ENCODE measurements around the gene ARHGAP23. TPM values are rescaled to one million over a fixed set of nuclear protein-coding genes. Genes with fewer than 3 reads are reported as not detected.
A peak's percentile ranks its signal among the peaks of the same experiment; 100 is the strongest.

The ARHGAP23 gene
- polyA plus RNA-seq, 3 donors, result 0.03 to 0.21 (median 0.09) TPM

- no peak for DNase-seq
- peaks cover under 1% of the 10 kb centered on the region for H3K4me1 Mint-ChIP-seq
- Histone ChIP-seq H3K9me3 (replicated peaks in 1 of 2; ENCODE audit: control insufficient read depth in 1 of 2, insufficient read depth in 1 of 2, low read length in 2 of 2) (no peaks in the 10 kb centered on the region), H3K79me2 (ENCODE audit: insufficient read depth, low read length) (no peaks in the 10 kb centered on the region), H3K4me2 (replicated peaks; ENCODE audit: extremely low read depth, low read length, poor library complexity, severe bottlenecking) (no peak overlapping the region), H3K9ac (ENCODE audit: insufficient read depth, low read length, poor library complexity, severe bottlenecking) (no peak overlapping the region), H4K20me1 (ENCODE audit: insufficient read depth, low read length) (no peaks in the 10 kb centered on the region), H3K4me1 (ENCODE audit: control insufficient read depth in 1 of 2, insufficient read depth in 2 of 2, low read length in 2 of 2) (no peaks in the 10 kb centered on the region), H2AFZ (ENCODE audit: insufficient read depth, low read depth, low read length, poor library complexity, severe bottlenecking) (no peak overlapping the region), H3K27ac (ENCODE audit: low read depth in 1 of 2, low read length in 2 of 2) (no peak overlapping the region), H3K36me3 (replicated peaks in 1 of 2; ENCODE audit: control insufficient read depth in 1 of 2, insufficient read depth in 2 of 2, low read length in 2 of 2) (peaks cover 41 to 61% of the 10 kb centered on the region in 2 donors), H3K27me3 (ENCODE audit: control insufficient read depth in 2 of 2, insufficient read depth in 2 of 2, low read length in 2 of 2) (no peaks in the 10 kb centered on the region), H3K4me3 (replicated peaks in 1 of 3; ENCODE audit: low read depth in 2 of 3, low read length in 3 of 3) (no peak overlapping the region)
- H3K27me3 Mint-ChIP-seq (ENCODE audit: low read depth in 3 of 3), result peaks cover 0 to 2% (median 0%) of the 10 kb centered on the region in 3 donors
- peaks cover 50 to 63% of the 10 kb centered on the region in 2 donors for H3K36me3 Mint-ChIP-seq
- peak overlapping the region in 1 of 2 donors; percentile 1 for H3K4me3 Mint-ChIP-seq
- no peak for TF ChIP-seq CTCF (IDR thresholded peaks at IDR 0.05)
- intact Hi-C loops (cut with micrococcal nuclease), result no loop called here
- no peaks in the 10 kb centered on the region for H3K9me3 Mint-ChIP-seq
- WGBS (ENCODE audit: insufficient coverage), result no CpG with 5 or more reads among the region's 4 CpGs
- peak overlapping the region in 1 of 7 donors; percentile 45 for H3K27ac Mint-ChIP-seq
Observed at GRCh38 chr17:38395090-38395489, 33.2 kb upstream of the ARHGAP23 start.

- Histone ChIP-seq H3K4me3 (replicated peaks in 1 of 3; ENCODE audit: low read depth in 2 of 3, low read length in 3 of 3) (no peak overlapping the region), H2AFZ (ENCODE audit: insufficient read depth, low read depth, low read length, poor library complexity, severe bottlenecking) (no peak overlapping the region), H4K20me1 (ENCODE audit: insufficient read depth, low read length) (no peaks in the 10 kb centered on the region), H3K4me2 (replicated peaks; ENCODE audit: extremely low read depth, low read length, poor library complexity, severe bottlenecking) (no peak overlapping the region), H3K27ac (ENCODE audit: low read depth in 1 of 2, low read length in 2 of 2) (no peak overlapping the region), H3K79me2 (ENCODE audit: insufficient read depth, low read length) (no peaks in the 10 kb centered on the region), H3K4me1 (ENCODE audit: control insufficient read depth in 1 of 2, insufficient read depth in 2 of 2, low read length in 2 of 2) (no peaks in the 10 kb centered on the region), H3K27me3 (ENCODE audit: control insufficient read depth in 2 of 2, insufficient read depth in 2 of 2, low read length in 2 of 2) (no peaks in the 10 kb centered on the region), H3K36me3 (replicated peaks in 1 of 2; ENCODE audit: control insufficient read depth in 1 of 2, insufficient read depth in 2 of 2, low read length in 2 of 2) (peaks cover 51 to 82% of the 10 kb centered on the region in 2 donors), H3K9ac (ENCODE audit: insufficient read depth, low read length, poor library complexity, severe bottlenecking) (no peak overlapping the region), H3K9me3 (replicated peaks in 1 of 2; ENCODE audit: control insufficient read depth in 1 of 2, insufficient read depth in 1 of 2, low read length in 2 of 2) (no peaks in the 10 kb centered on the region)
- Mint-ChIP-seq H3K9me3 (no peaks in the 10 kb centered on the region), H3K4me1 (peaks cover 4% of the 10 kb centered on the region), H3K27ac (no peak overlapping the region), H3K36me3 (peaks cover 65 to 82% of the 10 kb centered on the region in 2 donors), H3K4me3 (no peak overlapping the region), H3K27me3 (ENCODE audit: low read depth in 3 of 3) (peaks cover 0 to 2% (median 0%) of the 10 kb centered on the region in 3 donors)
- no peak for DNase-seq
- WGBS (ENCODE audit: insufficient coverage), result 100% methylated on average over 1 of the region's 2 CpGs
- TF ChIP-seq CTCF (IDR thresholded peaks at IDR 0.05), result no peak
- intact Hi-C loops (cut with micrococcal nuclease), result no loop called here
Observed at GRCh38 chr17:38397227-38397626, 31.0 kb upstream of the ARHGAP23 start.
